Neural cell (in vitro differentiated cells): ENCODE results near the gene YWHAQ. TPM values are rescaled to one million over a fixed set of nuclear protein-coding genes. Genes with fewer than 3 reads are reported as not detected.

Experiments used
- H2AFZ ChIP-seq: fragments of 200-600, 300-800 bp; sonication (generic), shearing (Covaris generic); 2 replicates; pipeline ENCODE4 v1.6.0; 2014; ENCODE audit warnings: low read depth, mild to moderate bottlenecking, antibody characterized with exemption, low read length, moderate library complexity
- H3F3A ChIP-seq: fragments of 200-600 bp; shearing (Covaris generic); 2 replicates; pipeline ENCODE4 v1.6.1; 2016; ENCODE audit warnings: mild to moderate bottlenecking, moderate library complexity, mixed read lengths, antibody characterized with exemption, low read length; ENCODE audit not compliant: insufficient read depth, poor library complexity, severe bottlenecking
- H3K27ac ChIP-seq: fragments of 200-600, 300-800 bp; sonication (generic), shearing (Covaris generic); 2 replicates; pipeline ENCODE4 v1.5.1; 2014; ENCODE audit warnings: mild to moderate bottlenecking, low read length, moderate library complexity
- H3K27me3 ChIP-seq: fragments of 300-800, 200-600 bp; sonication (generic), shearing (Covaris generic); 2 replicates; pipeline ENCODE4 v1.6.0; 2014; ENCODE audit warnings: mild to moderate bottlenecking, low read depth, low read length, moderate library complexity; ENCODE audit not compliant: insufficient read depth
- H3K36me3 ChIP-seq: fragments of 300-800, 200-600 bp; sonication (generic), shearing (Covaris generic); 2 replicates; pipeline ENCODE4 v1.5.1; 2014; ENCODE audit warnings: mild to moderate bottlenecking, antibody characterized with exemption, low read length, moderate library complexity; ENCODE audit not compliant: insufficient read depth
- H3K4me2 ChIP-seq: fragments of 300-800, 200-600 bp; sonication (generic), shearing (Covaris generic); 2 replicates; pipeline ENCODE4 v1.6.0; 2014; ENCODE audit warnings: mild to moderate bottlenecking, low read length
- H3K4me3 ChIP-seq: fragments of 300-800, 200-600 bp; sonication (generic), shearing (Covaris generic); 2 replicates; pipeline ENCODE4 v1.5.1; 2014; ENCODE audit warnings: mild to moderate bottlenecking, low read length, moderate library complexity
- H3K79me2 ChIP-seq: fragments of 200-600 bp; shearing (Covaris generic); replicated peaks from 2 replicates; pipeline ENCODE4 v1.6.0; 2014; ENCODE audit warnings: mild to moderate bottlenecking, low read length, moderate library complexity; ENCODE audit not compliant: insufficient read depth
- H3K9ac ChIP-seq: fragments of 300-800, 200-600 bp; sonication (generic), shearing (Covaris generic); 2 replicates; pipeline ENCODE4 v1.6.1; 2016; ENCODE audit warnings: mild to moderate bottlenecking, low read length, mixed read lengths
- H3K9me2 ChIP-seq: fragments of 200-600 bp; shearing (Covaris generic); 2 replicates; pipeline ENCODE4 v1.6.1; 2016; ENCODE audit warnings: mild to moderate bottlenecking, low read length, mixed read lengths; ENCODE audit not compliant: insufficient read depth
- H3K9me3 ChIP-seq: fragments of 200-600, 300-800 bp; sonication (generic), shearing (Covaris generic); 2 replicates; pipeline ENCODE4 v1.6.1; 2016; ENCODE audit warnings: mild to moderate bottlenecking, mixed run types, low read length, moderate library complexity, mixed read lengths
- H4K20me1 ChIP-seq: fragments of 200-600 bp; shearing (Covaris generic); 2 replicates; pipeline ENCODE4 v1.6.1; 2016; ENCODE audit warnings: mild to moderate bottlenecking, mixed run types; ENCODE audit not compliant: insufficient read depth
- CTCF ChIP-seq: fragments of 450-650 bp; IDR thresholded peaks from 2 replicates; pipeline ENCODE4 v1.5.1; 2014; ENCODE audit warnings: antibody characterized with exemption, mild to moderate bottlenecking, moderate library complexity; ENCODE audit not compliant: poor library complexity, severe bottlenecking
- EP300 ChIP-seq: fragments of 450-650 bp; conservative IDR thresholded peaks from 2 replicates; pipeline ENCODE4 v1.6.1; 2014; ENCODE audit warnings: antibody characterized with exemption, mild to moderate bottlenecking, moderate library complexity; ENCODE audit not compliant: poor library complexity, severe bottlenecking
- EZH2 ChIP-seq: fragments of 200-600, 300-800 bp; shearing (Covaris generic), sonication (generic); IDR thresholded peaks from 2 replicates; pipeline ENCODE4 v1.6.1; 2014; ENCODE audit warnings: antibody characterized with exemption, low read length, borderline replicate concordance, mild to moderate bottlenecking; ENCODE audit not compliant: insufficient read depth, poor library complexity, severe bottlenecking
- MXI1 ChIP-seq: fragments of 450-650 bp; conservative IDR thresholded peaks from 2 replicates; pipeline ENCODE4 v1.6.1; 2014; ENCODE audit warnings: antibody characterized with exemption, mild to moderate bottlenecking; ENCODE audit not compliant: poor library complexity, severe bottlenecking
- POLR2AphosphoS5 ChIP-seq: IDR thresholded peaks from 2 replicates; pipeline ENCODE4 v1.6.1; 2012
- RAD21 ChIP-seq: fragments of 450-650 bp; conservative IDR thresholded peaks from 2 replicates; pipeline ENCODE4 v1.6.1; 2014; ENCODE audit warnings: antibody characterized with exemption, mild to moderate bottlenecking, moderate library complexity
- REST ChIP-seq: IDR thresholded peaks from 2 replicates; pipeline ENCODE4 v1.6.1; 2012; ENCODE audit warnings: borderline replicate concordance
- SMC3 ChIP-seq: fragments of 450-650 bp; conservative IDR thresholded peaks from 2 replicates; pipeline ENCODE4 v1.6.1; 2014; ENCODE audit warnings: antibody characterized with exemption, mild to moderate bottlenecking, moderate library complexity; ENCODE audit not compliant: poor library complexity
- TAF1 ChIP-seq: IDR thresholded peaks from 2 replicates; pipeline ENCODE4 v1.6.1; 2012; ENCODE audit warnings: low read depth
- polyA plus RNA-seq: library from polyadenylated mRNA; depleted of rRNA; stranded (reverse); fragments of >200 nt; gene quantifications from 2 replicates; pipeline ENCODE4 v1.2.3, GENCODE V29; 2014

Gene YWHAQ
- polyA plus RNA-seq, 1 donor from 2014 or later = 1,446 TPM

- Histone ChIP-seq H3K27ac (no peak overlapping the region), H3K4me2 (no peak overlapping the region), H3K79me2 (no peaks in the 10 kb centered on the region), H3K36me3 (no peaks in the 10 kb centered on the region), H3K4me3 (no peak overlapping the region), H3K9me2 (no peaks in the 10 kb centered on the region), H2AFZ (no peak overlapping the region), H3K9me3 (no peaks in the 10 kb centered on the region), H3K27me3 (no peaks in the 10 kb centered on the region), H3K9ac (no peak overlapping the region), H3F3A (no peaks in the 10 kb centered on the region), H4K20me1 (no peaks in the 10 kb centered on the region)
- TF ChIP-seq TAF1 = no peak
- TF ChIP-seq POLR2AphosphoS5 = no peak
- no peak for TF ChIP-seq EP300
- TF ChIP-seq CTCF = no peak
- TF ChIP-seq MXI1 = no peak
- TF ChIP-seq EZH2 = no peak
- no peak for TF ChIP-seq SMC3
- TF ChIP-seq RAD21 = no peak
Measured at GRCh38 chr2:9652898-9653479, 22.2 kb upstream of the YWHAQ start.

GRCh38 chr2:9652267-9652666 is 21.5 kb upstream of the YWHAQ start:
- no peak for TF ChIP-seq CTCF
- TF ChIP-seq MXI1 = no peak
- TF ChIP-seq RAD21 = no peak
- no peak for TF ChIP-seq TAF1
- TF ChIP-seq SMC3 = no peak
- TF ChIP-seq POLR2AphosphoS5 = no peak
- no peak for TF ChIP-seq EP300
- no peak for TF ChIP-seq EZH2
- no peak for TF ChIP-seq REST
- Histone ChIP-seq H3K4me3 (no peak overlapping the region), H3K27ac (no peak overlapping the region), H4K20me1 (no peaks in the 10 kb centered on the region), H3K4me2 (no peak overlapping the region), H3K9ac (no peak overlapping the region), H2AFZ (no peak overlapping the region), H3K27me3 (no peaks in the 10 kb centered on the region), H3K36me3 (no peaks in the 10 kb centered on the region), H3K9me3 (no peaks in the 10 kb centered on the region), H3K9me2 (no peaks in the 10 kb centered on the region), H3K79me2 (no peaks in the 10 kb centered on the region), H3F3A (no peaks in the 10 kb centered on the region)
